SK-N-SH treated with all-trans-retinoic acid at 6 μM for 48 hours (cell line): Measurements from ENCODE around the gene SMARCA4.

Source experiments
- ARNTL ChIP-seq: fragments of 450-650 bp; formaldehyde crosslinking; IDR thresholded peaks from 2 replicates; pipeline ENCODE4 v1.5.0; 2020; ENCODE audit warnings: low read depth, mild to moderate bottlenecking, moderate library complexity, borderline replicate concordance
- BACH2 ChIP-seq: fragments of 250-450 bp; sonication (Bioruptor Pico); IDR thresholded peaks from 2 replicates; pipeline ENCODE4 v1.9.0; 2021; ENCODE audit warnings: mild to moderate bottlenecking, borderline replicate concordance
- CREB5 ChIP-seq: fragments of 250-450 bp; sonication (Bioruptor Pico); IDR thresholded peaks from 2 replicates; pipeline ENCODE4 v1.5.1; 2020; ENCODE audit warnings: low read depth, mild to moderate bottlenecking, moderate library complexity
- CSRNP3 ChIP-seq: fragments of 250-450 bp; sonication (Bioruptor Pico); IDR thresholded peaks from 2 replicates; pipeline ENCODE4 v1.5.1; 2021; ENCODE audit warnings: mild to moderate bottlenecking, moderate library complexity
- GLIS3 ChIP-seq: fragments of 250-450 bp; sonication (Bioruptor Pico); IDR thresholded peaks from 2 replicates; pipeline ENCODE4 v1.5.0; 2020; ENCODE audit warnings: mild to moderate bottlenecking, moderate library complexity
- RARB ChIP-seq: fragments of 250-450 bp; sonication (Bioruptor Pico); IDR thresholded peaks from 2 replicates; pipeline ENCODE4 v1.8.0; 2021; ENCODE audit warnings: mild to moderate bottlenecking, moderate library complexity
- TCF4 ChIP-seq: fragments of 250-450 bp; sonication (Bioruptor Pico); IDR thresholded peaks from 2 replicates; pipeline ENCODE4 v1.8.0; 2021; ENCODE audit warnings: mild to moderate bottlenecking, moderate library complexity, borderline replicate concordance
- TOX ChIP-seq: fragments of 250-450 bp; sonication (Bioruptor Pico); IDR thresholded peaks from 2 replicates; pipeline ENCODE4 v1.8.0; 2021; ENCODE audit warnings: mild to moderate bottlenecking, moderate library complexity, borderline replicate concordance
- ZFP30 ChIP-seq: fragments of 450-650 bp; formaldehyde crosslinking; IDR thresholded peaks from 2 replicates; pipeline ENCODE4 v1.5.0; 2022; ENCODE audit warnings: mild to moderate bottlenecking, moderate library complexity
- TF ChIP-seq, protein P1 (sequence below): fragments of 250-450 bp; sonication (Bioruptor Pico); IDR thresholded peaks from 2 replicates; pipeline ENCODE4 v1.5.0; 2020; ENCODE audit warnings: mild to moderate bottlenecking, moderate library complexity
- TF ChIP-seq, protein P2 (sequence below): fragments of 250-450 bp; sonication (Bioruptor Pico); IDR thresholded peaks from 2 replicates; pipeline ENCODE4 v1.8.0; 2020; ENCODE audit warnings: mild to moderate bottlenecking, moderate library complexity, borderline replicate concordance

DNA sequence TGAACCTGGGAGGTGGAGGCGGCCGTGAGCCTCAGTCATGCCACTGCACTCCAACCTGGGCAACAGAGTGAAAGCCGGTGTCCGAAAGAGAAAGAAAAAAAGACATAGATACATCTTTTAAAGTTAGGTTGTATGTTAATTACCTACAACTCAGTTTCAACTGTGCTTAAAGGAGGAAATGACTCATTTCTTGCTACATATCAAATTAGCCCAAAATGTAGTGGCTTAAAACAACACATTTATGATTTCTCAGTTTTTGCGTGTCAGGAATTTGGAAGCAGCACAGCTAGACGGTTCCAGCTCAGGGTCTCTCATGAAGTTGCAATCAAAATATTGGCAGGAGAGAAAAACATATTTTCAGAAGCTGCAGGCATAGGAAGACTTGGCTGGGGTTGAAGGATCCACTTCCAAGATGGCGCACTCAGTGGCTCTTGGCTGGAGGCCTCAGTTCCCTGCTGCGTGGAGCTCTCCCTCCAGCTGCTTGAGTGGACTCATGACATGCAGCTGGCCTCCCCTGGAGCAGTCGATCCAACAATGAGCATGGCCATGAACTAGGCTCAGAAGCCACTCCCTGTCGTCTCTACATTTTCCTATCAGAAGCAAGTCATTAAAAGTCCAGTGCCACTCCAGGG is 135.5 kb downstream of the SMARCA4 start:
- TF ChIP-seq GLIS3 (CRISPR knock-in tag) (no peak), TCF4 (CRISPR knock-in tag) (no peak), CSRNP3 (CRISPR knock-in tag) (no peak), CREB5 (CRISPR knock-in tag) (no peak), RARB (CRISPR knock-in tag) (no peak), BACH2 (CRISPR knock-in tag) (no peak), TOX (CRISPR knock-in tag) (no peak), ARNTL (CRISPR knock-in tag) (no peak), ZFP30 (CRISPR knock-in tag) (no peak)
- TF ChIP-seq, protein P1, sequence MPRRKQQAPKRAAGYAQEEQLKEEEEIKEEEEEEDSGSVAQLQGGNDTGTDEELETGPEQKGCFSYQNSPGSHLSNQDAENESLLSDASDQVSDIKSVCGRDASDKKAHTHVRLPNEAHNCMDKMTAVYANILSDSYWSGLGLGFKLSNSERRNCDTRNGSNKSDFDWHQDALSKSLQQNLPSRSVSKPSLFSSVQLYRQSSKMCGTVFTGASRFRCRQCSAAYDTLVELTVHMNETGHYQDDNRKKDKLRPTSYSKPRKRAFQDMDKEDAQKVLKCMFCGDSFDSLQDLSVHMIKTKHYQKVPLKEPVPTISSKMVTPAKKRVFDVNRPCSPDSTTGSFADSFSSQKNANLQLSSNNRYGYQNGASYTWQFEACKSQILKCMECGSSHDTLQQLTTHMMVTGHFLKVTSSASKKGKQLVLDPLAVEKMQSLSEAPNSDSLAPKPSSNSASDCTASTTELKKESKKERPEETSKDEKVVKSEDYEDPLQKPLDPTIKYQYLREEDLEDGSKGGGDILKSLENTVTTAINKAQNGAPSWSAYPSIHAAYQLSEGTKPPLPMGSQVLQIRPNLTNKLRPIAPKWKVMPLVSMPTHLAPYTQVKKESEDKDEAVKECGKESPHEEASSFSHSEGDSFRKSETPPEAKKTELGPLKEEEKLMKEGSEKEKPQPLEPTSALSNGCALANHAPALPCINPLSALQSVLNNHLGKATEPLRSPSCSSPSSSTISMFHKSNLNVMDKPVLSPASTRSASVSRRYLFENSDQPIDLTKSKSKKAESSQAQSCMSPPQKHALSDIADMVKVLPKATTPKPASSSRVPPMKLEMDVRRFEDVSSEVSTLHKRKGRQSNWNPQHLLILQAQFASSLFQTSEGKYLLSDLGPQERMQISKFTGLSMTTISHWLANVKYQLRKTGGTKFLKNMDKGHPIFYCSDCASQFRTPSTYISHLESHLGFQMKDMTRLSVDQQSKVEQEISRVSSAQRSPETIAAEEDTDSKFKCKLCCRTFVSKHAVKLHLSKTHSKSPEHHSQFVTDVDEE: no peak
- TF ChIP-seq, protein P2, sequence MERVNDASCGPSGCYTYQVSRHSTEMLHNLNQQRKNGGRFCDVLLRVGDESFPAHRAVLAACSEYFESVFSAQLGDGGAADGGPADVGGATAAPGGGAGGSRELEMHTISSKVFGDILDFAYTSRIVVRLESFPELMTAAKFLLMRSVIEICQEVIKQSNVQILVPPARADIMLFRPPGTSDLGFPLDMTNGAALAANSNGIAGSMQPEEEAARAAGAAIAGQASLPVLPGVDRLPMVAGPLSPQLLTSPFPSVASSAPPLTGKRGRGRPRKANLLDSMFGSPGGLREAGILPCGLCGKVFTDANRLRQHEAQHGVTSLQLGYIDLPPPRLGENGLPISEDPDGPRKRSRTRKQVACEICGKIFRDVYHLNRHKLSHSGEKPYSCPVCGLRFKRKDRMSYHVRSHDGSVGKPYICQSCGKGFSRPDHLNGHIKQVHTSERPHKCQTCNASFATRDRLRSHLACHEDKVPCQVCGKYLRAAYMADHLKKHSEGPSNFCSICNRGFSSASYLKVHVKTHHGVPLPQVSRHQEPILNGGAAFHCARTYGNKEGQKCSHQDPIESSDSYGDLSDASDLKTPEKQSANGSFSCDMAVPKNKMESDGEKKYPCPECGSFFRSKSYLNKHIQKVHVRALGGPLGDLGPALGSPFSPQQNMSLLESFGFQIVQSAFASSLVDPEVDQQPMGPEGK (CRISPR knock-in tag): no peak
